Activated CD4-positive, alpha-beta T cell treated with anti-CD3 and anti-CD28 coated beads, Interleukin-2, amount 10 ng/mL, durations not matched to agents 7 days and 5 days (primary cell): ENCODE data around the gene PMIS2. TPM values are rescaled to one million over a fixed set of nuclear protein-coding genes. Genes with fewer than 3 reads are reported as not detected.

ENCODE experiments used
- CTCF ChIA-PET: fragments of 350-600 bp; sonication (Branson Sonifier 250); formaldehyde crosslinking; loops from one replicate; lab custom pipeline; 2021; ENCODE audit warnings: antibody characterized with exemption; lab: Charles Lee
- POLR2A ChIA-PET: fragments of 350-600 bp; sonication (Branson Sonifier 250); formaldehyde crosslinking; loops from one replicate; lab custom pipeline; 2021; ENCODE audit warnings: antibody characterized with exemption; lab: Charles Lee
- DNase-seq: peaks from one replicate; pipeline ENCODE4 v3.0.0-alpha.2; 2020
- H3K27ac Mint-ChIP-seq: one replicate; pipeline ENCODE4 v1.8.0; 2021; ENCODE audit warnings: mild to moderate bottlenecking, moderate library complexity, mixed read lengths
- H3K27me3 Mint-ChIP-seq: one replicate; pipeline ENCODE4 v1.8.0; 2021; ENCODE audit warnings: mixed read lengths
- H3K36me3 Mint-ChIP-seq: one replicate; pipeline ENCODE4 v1.8.0; 2021; ENCODE audit warnings: low read depth, mixed read lengths
- H3K4me1 Mint-ChIP-seq: one replicate; pipeline ENCODE4 v1.8.0; 2021; ENCODE audit warnings: mixed read lengths
- H3K4me3 Mint-ChIP-seq: one replicate; pipeline ENCODE4 v1.8.0; 2021; ENCODE audit warnings: mild to moderate bottlenecking, moderate library complexity, mixed read lengths
- H3K9me3 Mint-ChIP-seq: one replicate; pipeline ENCODE4 v1.8.0; 2021; ENCODE audit warnings: mixed read lengths
- total RNA-seq, 2 experiments: library from RNA; stranded (reverse); gene quantifications; one replicate each; pipeline ENCODE4 v1.2.3, GENCODE V29; 2021

The PMIS2 gene
- total RNA-seq, 2 experiments from 2014 or later = not detected

GRCh38 chr19:35549879-35550523, 36.0 kb upstream of the PMIS2 start:
- H3K4me1 Mint-ChIP-seq = peaks cover 18% of the 10 kb centered on the region
- no peaks in the 10 kb centered on the region for H3K27me3 Mint-ChIP-seq
- ChIA-PET CTCF (interaction anchor here (2.2 kb wide), 1 partner anchor 40 kb away, joined by 5 read pairs; no protein-coding TSS in a partner anchor), POLR2A (no interaction called here)
- H3K27ac Mint-ChIP-seq = no peak overlapping the region
- no peaks in the 10 kb centered on the region for H3K9me3 Mint-ChIP-seq
- no peak overlapping the region for H3K4me3 Mint-ChIP-seq
- DNase-seq = no peak
- H3K36me3 Mint-ChIP-seq = peaks cover 4% of the 10 kb centered on the region

GRCh38 chr19:35551091-35551810, 34.7 kb upstream of the PMIS2 start:
- POLR2A ChIA-PET = no interaction called here
- no peaks in the 10 kb centered on the region for H3K9me3 Mint-ChIP-seq
- CTCF ChIA-PET = interaction anchor here (0.5 kb wide), 1 partner anchor 129 kb away, joined by 3 read pairs; no protein-coding TSS in a partner anchor
- H3K4me1 Mint-ChIP-seq = peaks cover 15% of the 10 kb centered on the region
- H3K27me3 Mint-ChIP-seq = no peaks in the 10 kb centered on the region
- no peak for DNase-seq
- no peak overlapping the region for H3K4me3 Mint-ChIP-seq
- H3K36me3 Mint-ChIP-seq = peaks cover 4% of the 10 kb centered on the region
- no peak overlapping the region for H3K27ac Mint-ChIP-seq

- ChIA-PET POLR2A (no interaction called here), CTCF (no interaction called here)
- Mint-ChIP-seq H3K4me1 (peaks cover 8% of the 10 kb centered on the region), H3K9me3 (no peaks in the 10 kb centered on the region), H3K4me3 (no peak overlapping the region), H3K27me3 (peaks cover 4% of the 10 kb centered on the region), H3K36me3 (peaks cover 2% of the 10 kb centered on the region), H3K27ac (no peak overlapping the region)
- DNase-seq = no peak
Observed at GRCh38 chr19:35552534-35553384, 33.2 kb upstream of the PMIS2 start.

- Mint-ChIP-seq H3K27me3 (peaks cover 7% of the 10 kb centered on the region), H3K36me3 (peaks cover 2% of the 10 kb centered on the region), H3K4me1 (peaks cover 10% of the 10 kb centered on the region), H3K4me3 (no peak overlapping the region), H3K27ac (no peak overlapping the region), H3K9me3 (no peaks in the 10 kb centered on the region)
- DNase-seq = no peak
- CTCF ChIA-PET = no interaction called here
- POLR2A ChIA-PET = no interaction called here
Observed at GRCh38 chr19:35553385-35554000, 32.5 kb upstream of the PMIS2 start.

GRCh38 chr19:35554076-35554475, 31.9 kb upstream of the PMIS2 start:
- POLR2A ChIA-PET = no interaction called here
- Mint-ChIP-seq H3K4me3 (no peak overlapping the region), H3K27ac (no peak overlapping the region), H3K4me1 (peaks cover 12% of the 10 kb centered on the region), H3K27me3 (peaks cover 11% of the 10 kb centered on the region), H3K9me3 (no peaks in the 10 kb centered on the region), H3K36me3 (peaks cover under 1% of the 10 kb centered on the region)
- DNase-seq = no peak
- CTCF ChIA-PET = no interaction called here

GRCh38 chr19:35555301-35556005, 30.5 kb upstream of the PMIS2 start:
- Mint-ChIP-seq H3K27ac (no peak overlapping the region), H3K27me3 (peaks cover 21% of the 10 kb centered on the region), H3K36me3 (no peaks in the 10 kb centered on the region), H3K4me1 (peaks cover 9% of the 10 kb centered on the region), H3K9me3 (no peaks in the 10 kb centered on the region), H3K4me3 (no peak overlapping the region)
- CTCF ChIA-PET = interaction anchor here (0.6 kb wide), 1 partner anchor 207 kb away, joined by 3 read pairs; no protein-coding TSS in a partner anchor
- no peak for DNase-seq
- POLR2A ChIA-PET = no interaction called here

GRCh38 chr19:35556025-35556590, 29.9 kb upstream of the PMIS2 start:
- DNase-seq = no peak
- Mint-ChIP-seq H3K4me1 (peaks cover 9% of the 10 kb centered on the region), H3K4me3 (no peak overlapping the region), H3K27me3 (peaks cover 26% of the 10 kb centered on the region), H3K36me3 (no peaks in the 10 kb centered on the region), H3K9me3 (no peaks in the 10 kb centered on the region), H3K27ac (no peak overlapping the region)
- ChIA-PET POLR2A (no interaction called here), CTCF (interaction anchor here (0.6 to 1.0 kb wide), 3 partner anchors 57 to 371 kb away, joined by 3 read pairs; partner anchors contain the start of gene HAUS5)

GRCh38 chr19:35556846-35557538, 29.0 kb upstream of the PMIS2 start:
- peak overlapping the region; percentile 17 for H3K4me3 Mint-ChIP-seq
- H3K27ac Mint-ChIP-seq = no peak overlapping the region
- ChIA-PET POLR2A (no interaction called here), CTCF (interaction anchor here (0.9 to 1.0 kb wide), 2 partner anchors 56 to 370 kb away, joined by 3 read pairs; partner anchors contain the start of gene HAUS5)
- H3K36me3 Mint-ChIP-seq = no peaks in the 10 kb centered on the region
- H3K9me3 Mint-ChIP-seq = no peaks in the 10 kb centered on the region
- H3K27me3 Mint-ChIP-seq = peaks cover 31% of the 10 kb centered on the region
- no peak for DNase-seq
- H3K4me1 Mint-ChIP-seq = peaks cover 9% of the 10 kb centered on the region

GRCh38 chr19:35557539-35558399, 28.2 kb upstream of the PMIS2 start:
- peak; percentile 36 for DNase-seq
- H3K9me3 Mint-ChIP-seq = no peaks in the 10 kb centered on the region
- peak overlapping the region; percentile 52 for H3K4me3 Mint-ChIP-seq
- no peaks in the 10 kb centered on the region for H3K36me3 Mint-ChIP-seq
- peaks cover 9% of the 10 kb centered on the region for H3K4me1 Mint-ChIP-seq
- peaks cover 36% of the 10 kb centered on the region for H3K27me3 Mint-ChIP-seq
- ChIA-PET POLR2A (no interaction called here), CTCF (interaction anchor here (1.0 kb wide), 2 partner anchors 9 to 55 kb away, joined by 3 to 5 read pairs; partner anchors contain the start of gene HAUS5)
- no peak overlapping the region for H3K27ac Mint-ChIP-seq

GRCh38 chr19:35558400-35559280, 27.3 kb upstream of the PMIS2 start:
- no peak for DNase-seq
- no peaks in the 10 kb centered on the region for H3K36me3 Mint-ChIP-seq

More at GRCh38 chr19:35558400-35559280, 27.3 kb upstream of the PMIS2 start:
- CTCF ChIA-PET = interaction anchor here (1.0 kb wide), 1 partner anchor 10 kb away, joined by 5 read pairs; no protein-coding TSS in a partner anchor
- POLR2A ChIA-PET = no interaction called here
- peaks cover 36% of the 10 kb centered on the region for H3K27me3 Mint-ChIP-seq
- no peak overlapping the region for H3K27ac Mint-ChIP-seq
- H3K9me3 Mint-ChIP-seq = no peaks in the 10 kb centered on the region
- peak overlapping the region; percentile 27 for H3K4me3 Mint-ChIP-seq
- H3K4me1 Mint-ChIP-seq = peaks cover 9% of the 10 kb centered on the region
